K562 (cell line): ENCODE measurements around the gene THAP12. TPM values are rescaled to one million over a fixed set of nuclear protein-coding genes. Genes with fewer than 3 reads are reported as not detected.
A peak's percentile ranks its signal among the peaks of the same experiment; 100 is the strongest.

ENCODE experiments used
- ATAC-seq: fragments of 200-7000 bp; cut with Tn5 transposase; 3 replicates; pipeline ENCODE4 v1.9.1; 2020; ENCODE audit warnings: moderate library complexity
- BruUV-seq: library from RNA; stranded (reverse); fragments of 400-500 nt; replicated peaks from 2 replicates; lab custom pipeline; 2021; lab: Mats Ljungman, UMichigan
- CTCF ChIA-PET: fragments of 300-600 bp; formaldehyde crosslinking; extraction: SDS; loops from one replicate; lab custom pipeline; 2021; ENCODE audit warnings: low intra/inter-chr PET ratio; lab: Yijun Ruan, JAX
- POLR2A ChIA-PET: fragments of 300-600, 350-650 bp; sonication (Branson Sonifier 250); formaldehyde crosslinking; extraction: SDS; loops from one replicate; lab custom pipeline; 2021; ENCODE audit warnings: antibody characterized with exemption, inconsistent platforms; lab: Yijun Ruan, JAX
- DNase-seq, 4 experiments: peaks; one replicate each; pipeline versions ENCODE4 v3.0.0 to v3.0.0-alpha.2; 2011 to 2018; ENCODE audit warnings: low spot score in 3 of 4, mixed read lengths in 3 of 4; ENCODE audit errors: extremely low read depth in 1 of 4
- FAIRE-seq: peaks from 2 replicates; lab custom pipeline; 2011; peaks lifted over from hg19 to GRCh38; lab: Jason Lieb, UNC
- H2AFZ ChIP-seq: 2 replicates; pipeline ENCODE4 v1.6.0; 2011; ENCODE audit warnings: low read depth, low read length, control low read depth, inconsistent platforms
- H3K27ac ChIP-seq: fragments of 200-600 bp; 3 replicates; pipeline ENCODE4 v1.8.0; 2011; ENCODE audit warnings: low read depth, mild to moderate bottlenecking, control low read depth, inconsistent platforms, low read length, moderate library complexity, mixed read lengths; ENCODE audit errors: extremely low read depth
- H3K27me3 ChIP-seq, 2 experiments: fragments of 300-600 bp in 1 of 2; 2 replicates in 1 of 2; 3 replicates in 1 of 2; pipeline versions ENCODE4 v1.6.0 to v1.8.0; 2011; ENCODE audit warnings: inconsistent platforms in 2 of 2, low read length in 2 of 2, mild to moderate bottlenecking in 1 of 2, mixed read lengths in 1 of 2, moderate library complexity in 1 of 2; ENCODE audit not compliant: control insufficient read depth in 2 of 2, insufficient read depth in 2 of 2
- H3K36me3 ChIP-seq: fragments of 300-600 bp; 3 replicates; pipeline ENCODE4 v1.8.0; 2011; ENCODE audit warnings: mild to moderate bottlenecking, low read length, inconsistent platforms; ENCODE audit not compliant: control insufficient read depth, insufficient read depth
- H3K4me1 ChIP-seq, 2 experiments: fragments of 200-600 bp in 1 of 2; replicated peaks in 1 of 2; 2 replicates in 1 of 2; 3 replicates in 1 of 2; pipeline versions ENCODE4 v1.5.1 to v1.8.0; 2011; ENCODE audit warnings: inconsistent platforms in 2 of 2, low read length in 2 of 2, mild to moderate bottlenecking in 1 of 2, mixed read lengths in 1 of 2, moderate library complexity in 1 of 2; ENCODE audit not compliant: control insufficient read depth in 2 of 2, insufficient read depth in 2 of 2
- H3K4me2 ChIP-seq: 2 replicates; pipeline ENCODE4 v1.6.1; 2011; ENCODE audit warnings: low read length, control low read depth, inconsistent platforms, mixed read lengths; ENCODE audit not compliant: insufficient read depth
- H3K4me3 ChIP-seq: fragments of 200-600 bp; sonication (generic), shearing (Covaris generic); 2 replicates; pipeline ENCODE4 v1.5.1; 2016; ENCODE audit warnings: control low read depth, inconsistent platforms
- H3K79me2 ChIP-seq: fragments of 200-600 bp; 3 replicates; pipeline ENCODE4 v1.8.0; 2011; ENCODE audit warnings: low read length, inconsistent platforms; ENCODE audit not compliant: control insufficient read depth, insufficient read depth
- H3K9ac ChIP-seq, 2 experiments: 2 replicates each; pipeline versions ENCODE4 v1.6.0 to v1.6.1; 2011; ENCODE audit warnings: low read depth in 2 of 2, low read length in 2 of 2, control low read depth in 1 of 2, inconsistent platforms in 1 of 2, mild to moderate bottlenecking in 1 of 2, mixed read lengths in 1 of 2; ENCODE audit not compliant: insufficient read depth in 1 of 2
- H3K9me1 ChIP-seq: one replicate; pipeline ENCODE4 v1.6.0; 2011; ENCODE audit warnings: inconsistent platforms, mild to moderate bottlenecking, low read length, moderate library complexity; ENCODE audit not compliant: control insufficient read depth, insufficient read depth
- H3K9me3 ChIP-seq: replicated peaks from 2 replicates; pipeline ENCODE4 v1.5.1; 2011; ENCODE audit warnings: low read depth, low read length, inconsistent platforms; ENCODE audit not compliant: control insufficient read depth, insufficient read depth
- H4K20me1 ChIP-seq: replicated peaks from 2 replicates; pipeline ENCODE4 v1.6.1; 2011; ENCODE audit warnings: low read length, inconsistent platforms, mixed read lengths; ENCODE audit not compliant: control insufficient read depth, insufficient read depth
- BMI1 ChIP-seq: fragments of 150-350 bp; IDR thresholded peaks from 2 replicates; pipeline ENCODE4 v1.6.1; 2014; ENCODE audit warnings: low read length
- KLF16 ChIP-seq: IDR thresholded peaks from 2 replicates; pipeline ENCODE4 v1.6.1; 2016; ENCODE audit warnings: antibody characterized with exemption
- PTBP1 ChIP-seq: fragments of 200-400 bp; formaldehyde crosslinking; IDR thresholded peaks from 2 replicates; pipeline ENCODE4 v1.6.1; 2017; ENCODE audit warnings: low read depth, low read length
- RBM25 ChIP-seq: fragments of 200-400 bp; formaldehyde crosslinking; IDR thresholded peaks from 2 replicates; pipeline ENCODE4 v1.6.1; 2018; ENCODE audit warnings: low read length, low read depth, moderate library complexity; ENCODE audit not compliant: severe bottlenecking
- RCOR1 ChIP-seq, 2 experiments: IDR thresholded peaks; 2 replicates each; pipeline ENCODE4 v1.6.1; 2012; ENCODE audit warnings: low read depth in 2 of 2, low read length in 2 of 2, borderline replicate concordance in 1 of 2, improper control_type of control experiment in 1 of 2
- XRCC5 ChIP-seq: fragments of 200-400 bp; formaldehyde crosslinking; IDR thresholded peaks from 2 replicates; pipeline ENCODE4 v1.6.1; 2017; ENCODE audit warnings: low read depth, mild to moderate bottlenecking, low read length
- ZNF175 ChIP-seq: fragments of 200-800 bp; sonication (Bioruptor generic); IDR thresholded peaks from 2 replicates; pipeline ENCODE4 v1.6.1; 2016; ENCODE audit warnings: low read depth, mild to moderate bottlenecking, missing genetic modification characterization, missing compliant biosample characterization
- WGBS: fragments of 100-300 bp; shearing (Covaris generic); methylation state at CpG from one replicate; pipeline ENCODE4 v1.1.6; 2016; ENCODE audit warnings: low coverage, mixed read lengths; ENCODE audit not compliant: insufficient coverage; ENCODE audit errors: missing lambda C conversion rate; 5-methylcytosine and 5-hydroxymethylcytosine counted together
- in situ Hi-C: fragments of 300-500 bp; cut with MboI; formaldehyde crosslinking; loops from 4 replicates; pipeline ENCODE4 v1.15.0; 2018; ENCODE audit warnings: inconsistent platforms, mixed read lengths
- intact Hi-C: fragments of 100-400 bp; cut with micrococcal nuclease; formaldehyde crosslinking; loops from 2 replicates; pipeline ENCODE4 v1.14.2; 2022
- polyA plus RNA-seq, 8 experiments: library from polyadenylated mRNA; depleted of rRNA in 4 of 8; stranded (reverse) in 5 of 8; unstranded in 3 of 8; fragments of >200 nt; fragmentation: Nextera tagmentation in 2 of 8; fragmentation: Illumina TruSeq in 1 of 8; extraction: Ambion mirVana in 2 of 8; extraction: Trizol in 1 of 8; gene quantifications; 2 replicates each; pipeline versions ENCODE4 v1.2.1 to v1.2.3, GENCODE V29; 2011 to 2014; ENCODE audit warnings: inconsistent platforms in 1 of 8, missing spikeins in 1 of 8
- total RNA-seq, 7 experiments: library from RNA; depleted of rRNA in 6 of 7; stranded (reverse); fragments of >200 nt in 6 of 7; fragmentation: Illumina TruSeq in 2 of 7; extraction: Trizol in 2 of 7; gene quantifications; 2 replicates each; pipeline versions ENCODE4 v1.2.1 to v1.2.3, GENCODE V29; 2011 to 2021; ENCODE audit warnings: low replicate concordance in 1 of 7

Gene THAP12
- total and polyA plus RNA-seq, 9 of the 15 experiments (the other 6 are each of a cell fraction or from before 2014, with no cell fraction given): 28.1 to 103 (median 57.8) TPM

GRCh38 chr11:76307396-76307795, 73.5 kb downstream of the THAP12 start (continued):
- no peak for TF ChIP-seq ZNF175

- ChIA-PET CTCF (no interaction called here), POLR2A (interaction anchor here (0.6 kb wide), 1 partner anchor 125 kb away, joined by 4 read pairs; no protein-coding TSS in a partner anchor)
- FAIRE-seq (no peak), DNase-seq (no peak), ATAC-seq (no peak)
- no peaks in the 10 kb centered on the region for H3K36me3 ChIP-seq
- TF ChIP-seq RBM25 (peak; percentile 16), KLF16 (no peak), XRCC5 (no peak), BMI1 (no peak), PTBP1 (no peak), RCOR1 (IDR thresholded peaks at IDR 0.05; ENCODE audit: borderline replicate concordance in 1 of 2, low read depth in 2 of 2, low read length in 2 of 2) (no peak)
- no peaks in the 10 kb centered on the region; a peak in 1 of 5 replicates for H3K4me1 ChIP-seq
- no peak overlapping the region for H3K27ac ChIP-seq
- BruUV-seq: no TSS peak
- intact Hi-C loops: no loop called here
- H2AFZ ChIP-seq: no peak overlapping the region
- H3K79me2 ChIP-seq: no peaks in the 10 kb centered on the region
- WGBS: 3% methylated on average over 3 of the region's 3 CpGs
- no peaks in the 10 kb centered on the region for H3K9me3 ChIP-seq
- in situ Hi-C loops: no loop called here
- no peak overlapping the region for H3K4me2 ChIP-seq
- H3K4me3 ChIP-seq: no peak overlapping the region
- H3K9ac ChIP-seq: no peak overlapping the region
- H4K20me1 ChIP-seq: no peaks in the 10 kb centered on the region; the same call in 1 of the 2 replicates
- H3K27me3 ChIP-seq: peaks cover 7 to 60% of the 10 kb centered on the region in 2 experiments; a peak in 4 of 5 replicates
- no peaks in the 10 kb centered on the region for H3K9me1 ChIP-seq
These were observed 77.5 kb downstream of the THAP12 start for GRCh38 chr11:76303399-76303798.
